Femur (tissue), 1 donor: ENCODE measurements around the gene IFIT1B.

Source experiments
- DNase-seq: peaks from one replicate; pipeline ENCODE4 v3.0.0-alpha.2; 2017

Gene IFIT1B

DNA sequence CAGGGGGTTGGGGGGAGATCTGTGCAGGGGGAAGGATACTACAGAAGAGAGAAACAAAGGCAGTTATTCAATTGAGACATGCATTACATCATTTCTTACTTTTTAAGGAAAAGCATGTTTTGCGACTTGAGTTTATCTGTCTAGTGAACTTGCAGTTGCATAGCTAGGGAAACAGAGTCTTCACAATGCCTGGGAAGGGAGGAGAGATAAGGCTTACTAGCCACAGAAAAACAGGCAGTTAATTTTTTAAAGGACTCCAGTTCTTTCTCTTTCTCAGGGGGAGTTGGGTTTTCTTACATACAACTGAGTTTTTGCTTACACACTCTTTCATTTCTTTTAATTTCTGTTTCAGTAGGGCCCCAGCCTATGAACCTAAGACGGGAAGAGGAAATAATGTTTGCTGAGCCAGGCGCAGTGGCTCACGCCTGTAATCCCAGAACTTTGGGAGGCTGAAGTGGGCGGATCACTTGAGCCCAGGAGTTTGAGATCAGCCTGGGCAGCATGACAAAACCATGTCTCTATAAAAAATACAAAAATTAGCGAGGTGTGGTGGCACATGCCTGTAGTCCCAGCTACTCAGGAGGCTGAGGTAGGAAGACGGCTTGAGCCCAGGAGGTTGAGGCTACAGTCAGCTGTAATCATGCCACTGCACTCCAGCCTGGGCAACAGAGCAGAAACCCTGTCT is 27.1 kb upstream of the IFIT1B start:
- DNase-seq = peak; percentile 40

DNA sequence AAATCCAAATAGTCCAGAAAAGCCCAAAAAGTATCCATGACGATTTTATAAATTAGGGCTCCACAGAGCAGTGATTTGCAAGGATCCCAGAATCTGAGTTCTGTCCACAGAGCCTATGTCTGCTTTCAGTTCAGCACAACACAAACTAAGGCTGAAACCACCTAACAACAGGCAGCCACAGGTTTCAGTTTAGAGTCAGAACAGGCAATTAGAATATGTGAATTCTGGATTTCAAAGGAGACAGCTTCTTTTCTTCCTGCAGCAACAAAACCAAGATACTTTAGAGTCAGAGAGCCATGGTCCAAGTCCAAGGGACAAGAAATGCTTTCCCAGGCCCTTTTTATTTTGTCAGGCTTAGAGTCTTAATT is 26.5 kb upstream of the IFIT1B start:
- no peak for DNase-seq

DNA sequence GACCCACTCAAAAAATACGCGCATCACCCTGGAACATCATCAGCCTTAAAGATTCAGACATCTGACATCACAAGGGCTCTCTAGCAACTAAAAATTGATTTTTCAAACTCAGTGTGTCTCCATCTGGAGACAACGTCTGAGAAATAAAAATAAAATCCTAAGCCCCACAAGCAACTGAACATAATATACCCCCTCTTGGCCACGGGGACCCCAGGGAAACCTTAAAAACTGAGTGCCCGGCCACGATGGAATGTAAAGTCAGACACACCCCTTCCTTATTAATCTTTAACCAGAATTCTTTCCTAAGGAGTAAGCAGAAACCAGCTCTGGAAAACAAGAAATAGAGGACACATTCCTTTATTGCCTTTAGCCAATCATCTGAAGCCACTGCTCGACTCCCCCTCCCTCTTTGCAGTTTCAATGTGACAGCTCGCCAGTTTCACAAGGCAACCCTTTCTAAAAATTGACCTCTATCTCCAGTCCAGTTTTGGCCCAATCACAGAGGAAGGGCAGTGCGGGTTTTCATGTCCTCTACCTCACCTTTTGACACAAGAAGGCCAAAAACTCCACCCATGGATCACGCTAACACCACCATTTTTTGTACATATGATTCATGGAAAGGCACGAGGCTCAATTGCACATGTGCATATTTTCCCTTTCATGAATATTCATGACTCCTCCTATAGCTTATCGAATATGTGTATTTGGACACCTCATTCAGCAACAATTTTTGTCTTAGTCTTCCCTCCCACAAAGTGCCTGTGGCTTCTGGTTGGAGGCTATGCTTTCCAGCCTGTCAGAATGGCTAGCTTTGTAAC is 25.9 kb upstream of the IFIT1B start:
- DNase-seq = peak; percentile 65

DNA sequence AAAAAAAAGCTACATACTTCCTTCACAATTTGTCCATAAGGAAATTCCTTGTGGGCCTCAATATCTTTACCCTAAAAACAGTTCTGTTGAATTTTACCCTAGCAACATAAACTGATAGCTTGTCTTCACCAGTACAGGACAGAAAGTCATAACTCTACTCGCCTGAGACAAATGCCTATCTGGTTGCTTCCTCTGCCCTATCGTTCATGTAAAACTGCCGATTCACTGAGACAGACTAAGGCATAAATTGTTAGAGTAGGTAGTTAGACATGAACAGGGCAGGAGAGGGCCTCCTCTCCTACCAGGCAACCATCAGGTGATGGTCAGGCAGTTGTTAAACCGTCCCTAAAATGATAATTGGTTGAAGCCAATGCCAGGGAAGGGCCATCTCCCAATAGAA is 25.1 kb upstream of the IFIT1B start:
- DNase-seq = no peak

DNA sequence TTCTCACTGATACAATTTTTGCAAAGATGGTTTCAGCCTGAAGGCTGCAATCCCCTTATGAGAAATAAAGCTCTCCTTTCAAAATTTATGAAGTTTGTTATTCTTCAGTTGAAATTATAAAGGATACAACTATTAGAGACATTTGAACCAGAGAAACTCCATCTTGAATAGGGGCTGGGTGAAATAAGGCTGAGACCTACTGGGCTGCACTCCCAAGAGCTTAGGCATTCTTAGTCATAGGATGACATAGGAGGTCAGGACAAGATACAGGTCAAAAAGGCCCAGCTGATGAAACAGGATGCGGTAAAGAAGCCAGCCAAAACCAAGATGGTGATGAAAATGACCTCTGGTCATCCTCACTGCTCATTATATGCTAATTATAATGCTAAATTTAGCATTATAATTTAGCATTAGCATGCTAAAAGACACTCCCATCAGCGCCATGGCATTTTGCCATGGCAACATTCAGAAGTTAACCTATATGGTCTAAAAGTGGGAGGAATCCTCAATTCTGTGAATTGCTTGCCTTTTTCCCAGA is 22.4 kb upstream of the IFIT1B start:
- DNase-seq = peak; percentile 70

DNA sequence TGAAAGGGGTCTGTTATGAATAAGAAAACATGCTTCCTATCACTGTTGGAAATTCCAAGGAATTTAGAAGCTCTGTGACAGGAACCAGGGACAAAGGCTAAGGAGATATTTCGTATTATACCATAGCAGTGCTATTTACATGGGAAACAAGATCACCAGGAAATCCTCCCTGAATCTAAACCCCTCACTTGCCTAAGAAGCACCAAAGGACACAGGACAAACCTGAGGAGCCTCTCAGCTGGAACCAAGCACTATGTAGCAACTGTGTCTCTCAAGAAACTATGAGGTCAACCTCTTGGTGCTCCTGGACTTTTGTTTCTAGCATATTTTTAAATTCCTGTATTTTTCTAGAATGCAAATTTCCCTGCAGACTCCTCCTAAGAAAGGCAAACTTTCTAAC is 20.8 kb upstream of the IFIT1B start:
- no peak for DNase-seq

DNA sequence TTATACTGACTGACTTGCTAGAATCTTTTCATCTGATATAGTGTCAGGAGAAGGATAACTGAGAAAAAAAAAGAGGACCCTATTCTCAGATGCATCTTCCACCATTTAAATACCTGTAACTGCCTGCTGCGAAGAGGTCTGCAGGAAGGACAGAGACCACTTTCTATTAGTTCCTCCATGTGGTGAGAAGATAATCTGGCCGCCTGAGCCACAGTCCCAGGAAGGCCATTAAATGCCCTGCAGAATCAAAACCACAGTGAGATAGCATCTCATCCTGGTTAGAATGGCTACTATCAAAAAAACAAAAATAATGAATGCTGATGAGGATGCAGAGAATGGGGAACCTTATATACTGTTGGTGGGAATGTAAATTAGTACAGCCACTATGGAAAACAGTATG is 19.9 kb upstream of the IFIT1B start:
- DNase-seq = no peak

DNA sequence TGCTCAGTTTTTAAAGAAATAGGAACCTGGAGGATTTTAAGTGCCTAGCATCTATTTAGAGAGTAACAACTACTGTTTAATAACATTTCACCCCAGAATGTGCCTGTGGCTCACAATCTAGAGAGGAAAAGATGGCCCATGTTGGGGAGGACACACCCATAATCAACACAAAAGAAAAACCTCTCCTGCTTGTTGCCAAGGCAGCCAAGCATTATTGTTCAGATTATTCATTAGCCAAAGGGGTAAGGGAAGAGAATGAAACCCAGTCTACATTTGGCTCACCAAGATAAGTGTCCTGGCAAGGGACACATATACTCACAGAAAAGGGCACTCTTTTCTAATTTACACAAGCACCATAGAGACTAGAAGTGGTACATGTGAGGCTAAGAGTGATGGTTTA is 17.7 kb upstream of the IFIT1B start:
- no peak for DNase-seq

DNA sequence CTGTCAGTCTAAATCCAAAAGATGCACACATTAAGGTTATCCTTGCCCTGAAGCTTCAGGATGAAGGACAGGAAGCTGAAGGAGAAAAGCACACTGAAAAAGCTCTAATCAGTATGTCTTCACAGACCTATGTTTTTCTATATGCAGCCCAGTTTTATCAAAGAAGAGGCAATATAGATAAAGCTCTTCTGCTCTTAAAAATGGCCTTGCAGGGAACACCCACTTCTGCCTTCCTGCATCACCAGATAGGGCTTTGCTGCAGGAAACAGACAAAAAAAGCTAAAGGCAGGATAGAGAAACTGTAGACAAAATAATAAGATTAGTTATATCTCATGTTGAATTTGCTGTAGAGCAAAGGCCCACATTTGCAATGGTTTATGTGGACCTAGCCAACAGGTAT is 14.9 kb upstream of the IFIT1B start:
- DNase-seq = no peak

DNA sequence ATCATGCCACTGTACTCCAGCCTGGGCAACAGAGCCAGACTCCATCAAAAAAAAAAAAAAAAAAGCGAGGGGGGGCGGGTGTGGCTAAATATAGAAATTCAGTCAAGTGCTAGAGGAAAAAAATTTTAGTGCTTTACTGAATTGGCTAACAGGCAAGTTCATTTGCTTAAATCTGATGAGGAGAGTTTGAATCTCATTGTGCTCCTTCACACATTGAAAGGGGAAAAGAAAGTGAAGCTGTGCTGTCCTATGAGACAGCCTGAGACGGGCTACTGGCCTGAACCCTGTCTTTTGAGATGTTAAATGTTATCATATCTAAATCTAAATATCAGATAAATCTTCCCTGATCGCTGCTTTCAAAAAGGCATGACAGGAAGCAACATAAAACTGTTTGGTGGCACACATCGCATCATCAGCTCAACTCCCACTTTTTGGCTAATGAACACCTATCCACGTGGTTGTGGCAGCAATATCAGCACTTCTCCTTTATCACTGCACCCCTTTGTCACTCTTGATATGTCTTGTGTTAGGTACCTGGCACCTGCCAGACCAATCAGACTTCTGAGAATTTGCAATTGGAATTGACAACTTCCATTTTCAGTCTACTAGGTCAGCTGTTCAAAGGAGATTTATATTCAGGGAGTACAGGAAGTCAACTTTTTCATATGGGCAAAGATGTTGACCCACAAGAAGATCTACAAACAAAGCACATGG is 14.0 kb upstream of the IFIT1B start:
- no peak for DNase-seq

DNA sequence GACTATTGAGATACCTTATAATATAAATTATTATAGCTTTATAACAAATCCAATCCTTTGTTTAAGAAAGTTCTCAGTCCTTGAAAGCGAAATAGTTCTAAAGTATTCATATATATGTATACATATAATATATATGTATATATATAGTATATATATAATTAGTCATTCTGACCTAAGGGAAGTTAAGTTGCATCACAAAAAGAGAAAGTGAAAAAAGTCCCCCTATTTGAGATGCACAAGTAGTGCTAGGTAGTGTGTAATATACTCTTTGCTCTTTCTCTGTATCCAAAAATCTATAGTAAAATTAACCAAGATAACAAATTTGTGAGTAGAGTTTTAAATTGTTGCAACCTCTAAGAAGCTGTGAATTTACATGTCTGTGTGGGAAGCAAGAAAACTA is 13.3 kb upstream of the IFIT1B start:
- no peak for DNase-seq

DNA sequence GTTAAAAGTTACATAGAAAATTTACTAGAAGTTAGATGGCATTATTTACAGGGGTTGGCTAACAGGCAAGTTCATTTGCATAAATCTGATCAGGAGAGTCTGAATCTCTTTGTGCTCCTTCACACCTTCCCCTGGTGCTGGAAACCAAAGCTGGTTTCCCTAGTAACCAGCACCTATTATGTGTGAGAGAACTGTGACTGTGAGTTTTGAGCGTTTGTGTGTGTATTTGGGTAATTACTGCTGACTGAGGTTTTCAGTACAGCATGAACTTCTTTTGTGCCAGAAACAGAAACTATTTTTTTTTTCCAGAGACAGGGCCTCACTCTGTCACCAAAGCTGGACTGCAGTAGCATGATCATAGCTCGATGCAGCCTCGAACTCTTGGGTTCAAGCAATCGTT is 10.3 kb upstream of the IFIT1B start:
- peak; percentile 19 for DNase-seq

DNA sequence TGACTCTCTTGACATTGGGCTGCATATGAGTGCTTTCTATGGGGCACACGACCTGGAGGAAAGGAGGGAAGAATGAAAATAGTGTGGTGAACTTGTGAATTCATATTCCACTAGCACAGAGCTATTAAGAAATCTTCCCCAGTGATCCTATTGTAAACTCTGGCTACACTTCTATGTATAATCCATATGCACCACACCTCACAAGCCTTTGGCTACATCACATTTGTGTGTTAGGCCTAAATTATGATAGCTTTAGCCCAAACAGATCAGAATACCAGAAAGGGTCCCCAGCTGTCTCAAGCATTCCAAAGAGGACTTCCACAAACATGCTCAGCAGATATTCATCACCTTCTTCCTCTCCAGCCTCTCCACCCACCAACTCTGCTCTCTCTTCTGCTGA is 9.7 kb upstream of the IFIT1B start:
- no peak for DNase-seq

DNA sequence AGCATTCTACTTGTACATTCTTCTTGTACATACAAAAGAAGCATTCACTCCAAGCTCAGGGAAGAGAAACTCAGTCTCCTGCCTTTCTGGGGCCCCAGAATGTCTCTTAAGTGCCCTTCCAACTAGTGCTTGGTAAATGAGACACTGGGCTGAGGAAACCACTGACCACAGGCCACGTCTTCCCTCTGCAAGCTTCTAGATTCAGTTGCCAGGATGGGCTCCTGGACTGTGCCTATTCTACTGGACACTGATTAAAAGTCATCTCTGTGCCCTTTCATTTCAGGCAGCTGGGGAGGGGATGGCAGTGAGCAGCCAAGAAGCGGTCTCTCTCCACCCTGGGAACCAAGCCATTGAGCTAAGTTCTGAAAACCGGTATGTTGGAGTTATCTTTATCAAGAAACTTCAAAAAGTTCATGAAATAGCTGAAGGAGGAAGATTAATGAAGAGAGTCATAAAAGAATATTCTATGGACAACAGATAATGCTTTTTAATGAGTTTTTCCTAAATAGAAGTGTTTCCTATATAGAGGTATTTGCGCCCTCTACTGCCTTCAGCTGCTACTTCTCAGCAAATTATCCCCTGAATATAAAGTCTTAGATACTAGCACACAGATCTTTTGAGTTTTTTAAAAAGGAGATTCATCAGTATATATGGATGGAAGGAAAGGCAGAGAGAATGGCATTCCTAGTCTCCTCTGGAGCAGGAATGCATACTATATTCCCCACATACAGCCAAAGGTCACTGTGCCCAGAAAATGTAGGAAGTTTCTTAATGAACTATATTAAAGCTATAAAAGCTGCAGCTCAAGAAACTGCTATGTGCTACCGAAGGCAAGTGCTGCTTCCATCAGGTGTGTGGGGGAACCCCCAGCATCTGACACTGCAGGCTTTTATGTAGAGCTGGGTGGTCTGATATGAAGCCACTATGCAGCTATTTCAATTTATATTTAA is 8.4 kb upstream of the IFIT1B start:
- DNase-seq = peak; percentile 79

DNA sequence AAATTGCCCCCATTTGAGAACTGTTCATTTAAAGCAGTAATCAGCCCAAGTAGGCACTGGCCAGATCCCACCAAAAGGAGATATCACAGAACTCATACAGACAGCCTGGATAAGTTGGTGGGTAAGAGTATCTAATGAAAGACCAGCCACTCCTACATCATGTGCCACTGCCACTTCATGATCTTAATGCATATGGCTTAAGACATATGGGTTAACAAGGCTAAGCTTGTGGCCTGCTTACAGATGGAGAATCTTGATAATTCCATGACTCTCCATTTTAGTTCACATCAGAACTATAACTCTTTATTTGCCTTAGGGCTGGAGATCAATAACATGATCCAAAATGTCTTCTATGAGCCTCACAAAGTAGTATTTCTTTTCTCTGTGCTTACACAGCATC is 6.8 kb upstream of the IFIT1B start:
- DNase-seq = no peak

DNA sequence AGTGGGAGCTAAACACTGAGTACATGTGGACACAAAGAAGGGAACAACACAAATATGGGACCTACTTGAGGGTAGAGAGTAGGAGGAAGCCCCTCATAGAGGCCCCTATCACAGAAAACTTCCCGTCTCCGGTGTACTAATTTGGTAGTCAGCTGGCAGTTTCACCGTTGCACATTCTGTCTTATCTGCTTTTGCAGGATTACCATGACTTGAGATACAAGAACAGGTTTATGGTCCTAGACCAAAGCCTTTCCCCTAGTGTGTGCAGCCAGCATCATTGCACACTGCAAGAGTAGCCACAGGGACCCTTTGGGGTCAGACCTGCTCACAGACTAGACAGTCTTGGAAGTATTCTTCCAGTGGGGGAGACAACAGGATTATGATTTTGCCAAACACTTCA is 5.9 kb upstream of the IFIT1B start:
- DNase-seq = no peak

DNA sequence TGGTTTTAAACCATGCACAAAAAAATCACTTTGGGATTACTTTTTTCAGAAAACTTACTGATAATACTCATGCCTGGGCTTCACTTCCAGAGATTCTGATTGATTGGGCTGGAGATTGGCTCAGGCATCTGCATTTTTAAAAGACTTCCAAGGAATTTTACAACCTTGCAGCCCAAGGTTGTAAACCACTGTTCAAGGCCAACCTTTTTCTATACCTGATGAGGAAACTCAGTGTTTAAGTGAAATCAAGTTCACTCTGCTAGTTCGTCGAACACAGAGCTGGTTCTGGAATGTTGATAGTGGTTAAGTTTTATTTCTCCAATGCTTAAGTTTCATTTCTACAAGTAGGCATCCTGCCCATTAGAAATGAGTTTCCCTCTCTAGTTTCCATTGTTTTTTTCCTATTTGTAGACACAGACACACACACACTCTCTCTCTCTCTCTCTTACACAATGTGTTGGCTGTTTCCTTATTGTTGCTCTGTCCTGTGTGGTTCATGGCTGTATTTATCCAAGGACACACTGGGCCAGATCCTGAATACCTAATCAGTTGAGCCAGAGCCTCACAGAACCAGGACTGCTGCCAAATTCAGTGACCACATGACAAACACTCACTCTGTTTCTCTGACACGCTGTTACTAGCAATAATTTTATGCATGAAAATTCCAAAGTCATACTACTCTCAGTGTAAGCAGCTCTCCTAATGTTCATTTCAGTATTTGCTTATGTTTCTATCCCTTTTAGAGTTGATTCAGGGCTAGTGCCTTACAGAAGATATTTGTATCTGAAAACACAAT is 3.7 kb upstream of the IFIT1B start:
- DNase-seq = peak; percentile 84

DNA sequence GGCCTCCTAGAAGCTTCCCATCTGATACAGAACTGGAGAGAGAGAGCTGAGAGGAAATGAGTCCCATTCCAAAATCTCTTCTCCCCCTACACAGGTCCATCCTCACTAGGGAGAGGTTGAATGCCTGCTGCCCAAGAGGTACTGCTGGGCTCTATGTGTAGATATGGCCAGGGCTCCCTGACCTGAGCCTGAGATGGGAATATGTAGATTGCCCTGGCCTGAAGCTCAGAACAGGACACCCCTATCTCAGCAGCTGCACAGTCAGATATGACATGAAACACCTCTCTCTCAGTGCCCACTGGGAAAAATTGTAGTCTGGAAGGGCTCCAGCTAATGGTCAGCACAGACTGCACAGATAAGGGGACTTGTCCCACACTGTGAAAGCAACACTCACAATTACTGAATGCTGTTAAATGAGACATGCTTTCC is 3.1 kb upstream of the IFIT1B start:
- no peak for DNase-seq

DNA sequence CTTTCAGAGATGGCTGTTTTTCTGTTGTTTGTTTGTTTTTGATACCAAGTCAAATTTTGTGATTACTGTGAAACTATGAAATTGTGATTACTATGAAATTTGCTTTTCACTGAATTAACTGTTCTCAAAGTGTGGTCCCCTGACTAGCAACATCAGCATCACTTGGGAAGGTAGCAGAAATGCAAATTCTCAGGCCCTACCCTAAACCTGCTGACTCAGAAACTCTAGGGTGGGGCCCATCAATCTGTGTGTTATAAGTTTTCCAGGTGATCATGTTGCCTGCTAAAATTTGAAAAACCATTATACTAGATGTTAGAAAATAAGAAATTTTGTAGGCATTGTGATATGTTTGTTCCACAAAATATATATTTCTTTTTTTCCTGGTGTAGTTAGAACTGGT is 1.2 kb downstream of the IFIT1B start:
- no peak for DNase-seq

DNA sequence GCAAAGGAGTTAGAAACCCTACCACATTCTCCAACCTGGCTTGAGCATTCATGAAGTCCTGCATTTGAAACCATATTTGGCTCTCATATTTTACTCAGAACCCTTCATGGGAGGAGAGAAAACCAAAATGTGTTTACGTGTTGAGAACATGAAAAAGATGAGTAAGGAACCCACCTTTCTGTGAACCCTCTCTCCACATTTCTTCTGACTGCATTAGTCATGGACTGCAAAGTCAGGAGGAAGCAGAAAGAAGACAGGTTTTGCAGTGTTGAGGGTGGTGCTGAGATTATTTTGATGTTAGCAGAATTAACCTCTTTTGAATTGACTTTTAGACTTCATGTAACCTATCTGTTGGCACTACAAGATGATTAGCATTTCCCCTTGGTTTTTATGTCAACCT is 4.9 kb downstream of the IFIT1B start:
- no peak for DNase-seq

DNA sequence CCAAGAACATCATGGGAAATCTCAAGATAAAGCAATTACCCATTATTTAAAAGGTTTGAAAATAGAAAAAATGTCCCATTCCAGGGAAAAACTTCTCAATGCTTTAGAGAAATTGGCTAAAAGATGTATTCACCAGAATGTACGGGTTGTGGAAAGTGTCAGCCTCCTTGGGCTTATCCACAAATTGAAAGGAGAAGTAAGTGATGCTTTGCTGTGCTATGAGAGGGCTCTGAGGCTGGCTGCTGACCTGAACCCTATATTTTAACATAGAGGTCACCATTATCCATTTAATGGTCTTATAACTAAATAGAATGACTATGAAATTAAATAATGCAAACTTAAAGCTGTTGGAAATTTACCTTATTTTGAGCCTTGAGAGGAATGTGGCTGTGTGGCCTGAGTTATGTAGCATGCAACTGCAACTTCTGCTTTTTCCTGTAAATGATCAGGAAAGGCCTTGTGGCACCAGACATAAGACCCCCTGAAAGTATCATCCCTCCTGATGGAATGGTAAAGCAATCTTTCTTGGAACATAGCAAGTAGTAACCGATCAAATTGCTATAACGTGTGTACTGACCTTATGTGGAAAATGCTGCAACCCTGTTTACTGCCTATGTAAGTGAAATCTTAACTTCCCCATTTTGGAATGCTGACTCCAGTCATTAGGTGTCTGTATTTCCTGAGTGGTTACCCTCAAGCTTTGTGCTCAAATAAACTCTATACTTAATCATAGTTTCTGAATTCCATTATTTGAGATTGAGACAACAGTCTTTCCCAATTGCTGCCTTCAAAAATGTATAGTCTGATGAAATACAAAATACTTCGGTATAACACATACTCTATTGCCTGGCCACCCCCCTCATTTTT is 6.9 kb downstream of the IFIT1B start:
- no peak for DNase-seq
